Pancreas (tissue), 10 donors: Measurements from ENCODE around the gene NDUFS4. TPM values are rescaled to one million over a fixed set of nuclear protein-coding genes. Genes with fewer than 3 reads are reported as not detected.

ENCODE experiments used
- ATAC-seq, 4 donors: fragments of 200-7000 bp; cut with Tn5 transposase; one replicate each; pipeline versions ENCODE4 v1.8.0 to v1.9.1; 2020; ENCODE audit warnings: mild to moderate bottlenecking in 4 of 4, moderate library complexity in 4 of 4
- DNase-seq, 6 donors: peaks; one replicate each; pipeline ENCODE4 v3.0.0-alpha.2; 2020
- FAIRE-seq: peaks from 2 replicates; lab custom pipeline; 2012; peaks lifted over from hg19 to GRCh38; lab: Jason Lieb, UNC
- H3K27ac ChIP-seq, 4 donors: fragments of 200-600 bp; sonication (generic); 1 replicate in 3 of 4; 2 replicates in 1 of 4; pipeline versions ENCODE4 v1.5.0 to v1.8.0; 2020
- H3K27me3 ChIP-seq, 4 donors: fragments of 200-600 bp; one replicate each; pipeline ENCODE4 v1.8.0; 2021
- H3K36me3 ChIP-seq, 3 donors: fragments of 200-600 bp; sonication (generic) in 1 of 3; one replicate each; pipeline versions ENCODE4 v1.5.0 to v1.8.0; 2020 to 2021
- H3K4me1 ChIP-seq, 3 donors: fragments of 200-600 bp; one replicate each; pipeline ENCODE4 v1.8.0; 2021
- H3K4me3 ChIP-seq, 4 donors: fragments of 200-600 bp; sonication (generic) in 2 of 4; one replicate each; pipeline versions ENCODE4 v1.5.0 to v1.8.0; 2020 to 2021
- H3K9me3 ChIP-seq, 4 donors: fragments of 200-600 bp; one replicate each; pipeline ENCODE4 v1.8.0; 2021
- WGBS, 2 donors: extraction: QIAGEN DNeasy Blood & Tissue Kit; methylation state at CpG; one replicate each; pipeline ENCODE4 v1.1.7; 2013; 5-methylcytosine and 5-hydroxymethylcytosine counted together
- intact Hi-C, 3 donors: fragments of 100-400 bp; cut with DNase I; formaldehyde crosslinking; loops; one replicate each; pipeline versions ENCODE4 v1.11.1 to v1.14.2; 2022
- polyA plus RNA-seq, 2 donors: library from polyadenylated mRNA; stranded (reverse); fragments of 200-250 nt; gene quantifications; one replicate each; pipeline ENCODE4 v1.2.3, GENCODE V29; 2013
- total RNA-seq, 6 donors: library from RNA; stranded (reverse); fragmentation: NEBNext Ultra II Directional in 4 of 6; extraction: Animal tissue kit (Norgen Biotek cat#: 25700) in 4 of 6; gene quantifications; one replicate each; pipeline versions ENCODE4 v1.2.1 to v1.2.4, GENCODE V29; 2021 to 2023
- TF ChIP-seq, protein P1 (sequence below), 4 donors: fragments of 200-600 bp; sonication (generic) in 3 of 4; IDR thresholded peaks; one replicate each; pipeline versions ENCODE4 v1.5.0 to v1.8.0; 2021; ENCODE audit warnings: antibody characterized with exemption in 4 of 4
- donor health status: healthy with polysubstance abuse.
- donor health status: DM: no; HTN: no; CAD: no; lungs with moderate emphysema.
- donor health status: DM: no; HTN: no; CAD: no.
- donor health status: control.
- donor health status: control.
- donor health status: Bipolar disorder and iron deficiency.
- donor health status: DM: yes; HTN: yes; CAD: no.
- donor health status: DM: no; HTN: no; CAD: no.
- donor health status: DM: no; HTN: no; CAD: no.
- donor health status: DM: yes; HTN: yes; CAD: no.

Gene NDUFS4
- total and polyA plus RNA-seq, 8 donors: 17.8 to 45.4 (median 22.3) TPM

DNA sequence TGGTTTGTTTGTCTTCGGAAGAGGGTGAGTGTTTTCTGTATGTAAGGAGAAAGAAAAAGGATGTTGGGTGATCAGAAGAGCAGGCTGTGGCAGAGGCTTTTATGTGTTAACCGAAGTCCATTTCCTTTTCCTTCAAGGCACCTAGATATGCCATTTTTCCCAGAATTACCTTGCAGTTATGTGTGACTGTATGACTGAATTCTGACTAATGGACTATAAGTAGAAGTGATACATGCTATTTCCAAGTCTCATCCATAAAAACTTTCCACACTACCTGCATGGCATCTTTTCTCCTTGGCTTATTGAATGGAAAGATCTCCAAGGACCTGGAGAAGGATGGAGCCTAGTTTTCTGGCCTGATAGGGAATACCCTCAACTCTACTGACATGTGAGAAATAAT, 10.6 kb upstream of the NDUFS4 start:
- Histone ChIP-seq H3K4me1 (no peaks in the 10 kb centered on the region), H3K36me3 (no peaks in the 10 kb centered on the region), H3K27ac (no peak overlapping the region), H3K27me3 (no peaks in the 10 kb centered on the region), H3K4me3 (no peak overlapping the region), H3K9me3 (no peaks in the 10 kb centered on the region)
- ATAC-seq (no peak), DNase-seq (no peak), FAIRE-seq (no peak)
- TF ChIP-seq, protein P1, sequence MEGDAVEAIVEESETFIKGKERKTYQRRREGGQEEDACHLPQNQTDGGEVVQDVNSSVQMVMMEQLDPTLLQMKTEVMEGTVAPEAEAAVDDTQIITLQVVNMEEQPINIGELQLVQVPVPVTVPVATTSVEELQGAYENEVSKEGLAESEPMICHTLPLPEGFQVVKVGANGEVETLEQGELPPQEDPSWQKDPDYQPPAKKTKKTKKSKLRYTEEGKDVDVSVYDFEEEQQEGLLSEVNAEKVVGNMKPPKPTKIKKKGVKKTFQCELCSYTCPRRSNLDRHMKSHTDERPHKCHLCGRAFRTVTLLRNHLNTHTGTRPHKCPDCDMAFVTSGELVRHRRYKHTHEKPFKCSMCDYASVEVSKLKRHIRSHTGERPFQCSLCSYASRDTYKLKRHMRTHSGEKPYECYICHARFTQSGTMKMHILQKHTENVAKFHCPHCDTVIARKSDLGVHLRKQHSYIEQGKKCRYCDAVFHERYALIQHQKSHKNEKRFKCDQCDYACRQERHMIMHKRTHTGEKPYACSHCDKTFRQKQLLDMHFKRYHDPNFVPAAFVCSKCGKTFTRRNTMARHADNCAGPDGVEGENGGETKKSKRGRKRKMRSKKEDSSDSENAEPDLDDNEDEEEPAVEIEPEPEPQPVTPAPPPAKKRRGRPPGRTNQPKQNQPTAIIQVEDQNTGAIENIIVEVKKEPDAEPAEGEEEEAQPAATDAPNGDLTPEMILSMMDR (IDR thresholded peaks at IDR 0.05): no peak
- WGBS, 2 donors: 85 to 93% methylated on average over 2 of the region's 2 CpGs
- intact Hi-C loops: no loop called here

DNA sequence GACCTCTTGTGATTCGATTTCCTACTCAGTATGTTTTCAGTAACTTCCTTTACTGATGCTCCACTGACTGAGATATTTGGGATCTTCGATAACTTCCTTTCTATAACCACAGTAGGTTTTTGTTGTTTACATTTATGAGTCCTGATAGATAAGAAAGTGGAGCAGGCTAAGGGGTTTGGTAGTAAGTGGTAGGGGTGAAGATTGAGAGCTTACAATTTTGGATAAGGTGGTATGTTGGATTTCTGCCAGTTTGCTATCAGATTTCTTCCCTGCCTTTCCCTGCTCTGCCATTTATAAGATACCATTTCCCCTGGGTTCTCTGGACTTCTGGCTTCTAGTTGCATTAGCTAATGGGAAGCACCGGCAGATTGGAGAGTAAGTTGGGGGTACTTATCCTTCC, 7.9 kb upstream of the NDUFS4 start:
- intact Hi-C loops: no loop called here
- WGBS, 2 donors: 60% methylated on average over 3 of the region's 3 CpGs
- DNase-seq: no peak
- H3K4me3 ChIP-seq: no peak overlapping the region
- ATAC-seq: no peak
- no peaks in the 10 kb centered on the region for H3K4me1 ChIP-seq
- H3K27ac ChIP-seq: no peak overlapping the region
- TF ChIP-seq, protein P1 (IDR thresholded peaks at IDR 0.05): no peak
- H3K27me3 ChIP-seq: no peaks in the 10 kb centered on the region
- no peak for FAIRE-seq
- no peaks in the 10 kb centered on the region for H3K9me3 ChIP-seq
- no peaks in the 10 kb centered on the region for H3K36me3 ChIP-seq

- DNase-seq (no peak), FAIRE-seq (no peak), ATAC-seq (no peak)
- no peak overlapping the region for H3K27ac ChIP-seq
- no peaks in the 10 kb centered on the region for H3K9me3 ChIP-seq
- TF ChIP-seq, protein P1 (IDR thresholded peaks at IDR 0.05): no peak
- intact Hi-C loops: no loop called here
- H3K4me3 ChIP-seq: no peak overlapping the region
- WGBS, 2 donors: 78% methylated on average over 3 of the region's 3 CpGs
- no peaks in the 10 kb centered on the region for H3K27me3 ChIP-seq
- H3K4me1 ChIP-seq: no peaks in the 10 kb centered on the region
- H3K36me3 ChIP-seq: no peaks in the 10 kb centered on the region
These were observed 6.0 kb upstream of the NDUFS4 start for GRCh38 chr5:53554444-53554843.

GRCh38 chr5:53555160-53555559, 5.3 kb upstream of the NDUFS4 start:
- ATAC-seq: no peak

DNA sequence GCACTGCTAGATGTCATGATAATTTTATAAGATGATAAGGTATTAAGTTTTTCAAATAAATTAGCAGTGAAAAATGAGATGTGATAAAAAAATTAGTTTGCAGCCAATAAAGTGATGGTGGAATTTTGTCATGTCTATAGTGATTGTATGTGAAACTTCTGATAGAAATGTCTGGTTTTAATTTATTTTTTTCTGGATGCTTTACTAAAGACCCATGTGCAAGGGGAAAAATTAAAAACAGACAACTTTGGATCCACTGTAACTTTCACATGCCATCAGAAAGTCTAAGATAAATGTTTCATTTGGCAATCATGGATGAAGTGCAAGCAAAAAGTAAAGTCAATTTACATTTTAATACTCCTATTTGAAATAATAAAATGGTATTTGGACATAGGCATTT, 4.4 kb upstream of the NDUFS4 start:
- FAIRE-seq (no peak), ATAC-seq (no peak), DNase-seq (no peak)
- Histone ChIP-seq H3K4me3 (no peak overlapping the region), H3K27ac (no peak overlapping the region), H3K36me3 (no peaks in the 10 kb centered on the region), H3K4me1 (peaks cover 0 to 6% (median 0%) of the 10 kb centered on the region in 3 donors), H3K9me3 (no peaks in the 10 kb centered on the region), H3K27me3 (no peaks in the 10 kb centered on the region)
- TF ChIP-seq, protein P1 (IDR thresholded peaks at IDR 0.05): no peak
- intact Hi-C loops: no loop called here

More at GRCh38 chr5:53555160-53555559, 5.3 kb upstream of the NDUFS4 start:
- Histone ChIP-seq H3K4me3 (no peak overlapping the region), H3K4me1 (peaks cover 0 to 5% (median 0%) of the 10 kb centered on the region in 3 donors), H3K27ac (no peak overlapping the region), H3K36me3 (no peaks in the 10 kb centered on the region), H3K9me3 (no peaks in the 10 kb centered on the region), H3K27me3 (no peaks in the 10 kb centered on the region)
- intact Hi-C loops: no loop called here
- TF ChIP-seq, protein P1 (IDR thresholded peaks at IDR 0.05): no peak
- DNase-seq (no peak), FAIRE-seq (no peak)
